Measurements from ENCODE around the gene GAPT.

GAPT gene

DNA sequence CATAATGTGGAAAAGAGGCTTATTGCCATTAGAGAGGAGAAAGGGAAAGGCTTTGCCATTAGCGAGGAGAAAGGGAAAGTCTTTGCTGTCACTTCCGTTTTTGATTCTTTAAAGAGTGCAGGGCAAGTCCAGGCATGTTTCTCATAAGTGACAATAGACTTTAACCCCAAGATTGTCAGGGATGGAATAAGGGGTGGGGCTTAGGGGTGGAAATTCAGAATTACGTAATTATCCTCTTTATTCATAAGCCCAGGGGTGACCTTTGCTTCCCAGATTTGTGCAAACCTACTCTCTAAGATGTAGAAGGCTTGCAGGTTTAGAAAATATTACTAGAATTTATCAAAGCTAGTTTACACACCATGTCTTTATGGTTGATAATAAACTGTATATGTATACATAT is 29.1 kb upstream of the GAPT start:
- no peak for DNase-seq

DNA sequence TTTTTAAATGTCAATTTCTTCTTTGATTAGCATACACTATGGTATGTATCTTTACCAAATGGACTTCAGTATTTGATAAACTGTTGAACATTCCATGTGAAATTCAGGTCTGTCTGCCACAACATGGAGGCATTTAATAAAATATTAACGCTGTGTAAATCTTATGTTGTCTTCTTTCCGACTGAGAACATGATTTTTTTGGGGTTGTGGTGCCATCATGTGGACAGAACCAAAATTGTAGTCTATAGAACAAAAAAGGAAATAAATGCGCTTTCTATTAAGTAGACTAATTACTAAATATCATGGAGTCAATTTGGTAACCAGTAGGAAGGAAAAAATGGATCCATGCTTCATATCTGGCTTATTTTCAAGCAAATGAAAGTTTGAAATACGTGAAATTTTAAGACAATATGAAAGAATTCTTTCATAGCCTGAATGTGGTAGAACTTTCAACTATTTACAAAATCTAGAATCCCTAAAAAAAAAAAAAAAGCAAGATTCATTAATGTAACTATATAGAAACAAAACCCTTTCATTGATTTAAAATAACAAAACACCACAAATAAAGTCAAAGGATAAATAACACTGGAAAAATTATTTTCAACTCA is 28.5 kb upstream of the GAPT start:
- DNase-seq = peak; percentile 43

DNA sequence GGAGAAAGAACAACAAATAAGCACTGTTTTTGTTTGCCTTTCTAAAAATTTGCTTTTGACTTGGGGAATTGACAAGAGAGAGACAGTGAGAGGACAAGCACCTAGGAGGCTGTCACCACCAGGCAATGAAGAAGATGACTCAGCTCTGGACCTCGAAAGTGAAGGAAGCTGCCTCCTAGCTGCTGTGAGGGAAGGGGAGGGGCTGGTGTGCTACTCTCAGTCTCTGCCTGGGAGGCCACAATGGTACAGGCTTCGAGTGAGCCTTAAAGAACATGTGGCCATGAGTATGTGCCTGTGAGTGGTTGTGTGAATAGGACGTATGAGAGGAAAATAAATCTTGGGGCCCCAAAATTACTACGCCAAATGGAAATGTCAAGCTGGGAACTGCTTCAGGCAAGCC is 24.3 kb upstream of the GAPT start:
- DNase-seq = no peak

DNA sequence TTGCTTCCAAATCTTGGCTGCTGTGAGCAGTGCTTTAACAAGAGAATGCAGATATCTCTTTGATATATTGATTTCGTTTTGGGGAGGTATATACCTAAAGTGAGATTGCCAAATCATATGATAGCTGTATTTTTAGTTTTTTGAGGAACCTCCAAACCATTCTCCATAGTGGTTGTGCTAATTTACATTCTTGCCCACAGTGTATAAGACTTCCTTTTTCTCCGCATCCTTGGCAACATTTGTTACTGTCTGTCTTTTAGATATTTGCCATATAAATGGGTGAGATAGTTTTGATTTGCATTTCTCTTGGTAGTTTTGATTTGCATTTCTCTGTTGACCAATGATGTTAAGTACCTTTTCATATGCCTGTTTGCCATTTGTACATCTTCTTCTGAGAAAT is 21.3 kb upstream of the GAPT start:
- DNase-seq = no peak

DNA sequence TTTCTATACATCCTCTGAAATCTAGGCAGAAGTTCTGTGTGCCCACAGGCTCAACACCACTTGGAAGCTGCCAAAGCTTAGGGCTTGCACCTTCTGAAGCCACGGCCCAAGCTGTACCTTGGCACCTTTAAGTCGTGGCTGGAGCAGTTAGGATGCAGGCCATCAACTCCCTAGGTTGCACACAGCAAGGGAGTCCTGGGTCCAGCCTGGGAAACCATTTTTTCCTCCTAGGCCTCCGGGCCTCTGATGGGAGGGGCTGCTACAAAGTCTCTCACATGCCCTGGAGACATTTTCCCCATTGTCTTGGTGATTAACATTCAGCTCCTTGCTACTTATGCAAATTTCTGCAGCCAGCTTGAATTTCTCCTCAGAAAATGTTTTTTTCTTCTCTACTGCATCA is 15.8 kb upstream of the GAPT start:
- DNase-seq = no peak

DNA sequence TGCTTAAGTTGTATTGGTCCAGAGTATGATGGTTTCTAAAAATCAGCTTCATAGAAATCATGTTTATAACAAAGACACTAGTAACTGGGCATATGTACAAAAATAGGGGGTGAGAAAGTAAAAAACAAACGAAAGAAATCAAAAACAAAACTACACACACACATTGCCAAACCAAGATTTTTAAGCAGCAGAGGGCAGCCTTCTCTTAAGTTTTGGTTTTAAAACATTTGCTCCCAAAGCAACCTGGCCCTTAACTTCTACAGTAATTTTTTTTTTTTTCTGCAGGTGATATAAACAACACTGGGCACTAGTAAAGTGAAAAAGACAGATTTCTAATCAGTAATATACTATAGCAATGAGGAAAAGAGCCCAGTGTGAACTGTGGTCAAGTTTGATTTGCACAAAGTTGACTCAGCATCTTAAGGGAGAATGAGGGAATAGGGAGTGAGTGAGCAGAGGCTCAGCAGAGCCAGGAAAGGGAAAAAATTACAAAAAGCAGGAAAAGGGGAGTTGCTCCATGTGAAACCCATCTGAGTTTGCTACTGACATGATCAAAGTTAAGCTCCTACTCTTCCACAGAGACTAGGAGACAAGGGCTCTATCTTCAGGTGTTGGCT is 13.4 kb upstream of the GAPT start:
- no peak for DNase-seq

DNA sequence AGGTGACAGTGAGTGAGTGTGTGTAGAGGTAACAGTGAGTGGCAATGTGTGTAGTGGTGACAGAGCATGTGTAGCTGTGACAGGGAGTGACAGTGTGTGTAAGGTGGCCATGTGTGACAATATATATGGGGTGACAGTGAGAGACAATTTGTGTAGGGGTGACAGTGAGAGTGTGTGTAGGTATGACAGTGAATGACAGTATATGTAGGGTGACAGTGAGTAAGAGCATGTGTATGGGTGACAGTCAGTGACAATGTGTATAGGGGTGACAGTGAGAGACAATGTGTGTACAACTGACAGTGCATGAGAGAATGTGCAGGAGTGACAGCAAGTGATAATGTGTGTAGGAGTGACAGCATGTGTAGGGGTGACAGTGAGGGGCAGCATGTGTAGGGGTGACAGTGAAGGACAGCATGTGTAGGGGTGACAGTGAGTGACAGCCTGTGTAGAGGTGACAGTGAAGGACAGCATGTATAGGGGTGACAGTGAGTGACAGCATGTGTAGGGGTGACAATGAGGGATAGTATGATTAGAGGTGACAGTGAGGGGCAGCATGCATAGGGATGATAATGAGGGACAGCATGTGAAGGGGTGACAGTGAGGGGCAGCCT is 10.1 kb upstream of the GAPT start:
- no peak for DNase-seq

DNA sequence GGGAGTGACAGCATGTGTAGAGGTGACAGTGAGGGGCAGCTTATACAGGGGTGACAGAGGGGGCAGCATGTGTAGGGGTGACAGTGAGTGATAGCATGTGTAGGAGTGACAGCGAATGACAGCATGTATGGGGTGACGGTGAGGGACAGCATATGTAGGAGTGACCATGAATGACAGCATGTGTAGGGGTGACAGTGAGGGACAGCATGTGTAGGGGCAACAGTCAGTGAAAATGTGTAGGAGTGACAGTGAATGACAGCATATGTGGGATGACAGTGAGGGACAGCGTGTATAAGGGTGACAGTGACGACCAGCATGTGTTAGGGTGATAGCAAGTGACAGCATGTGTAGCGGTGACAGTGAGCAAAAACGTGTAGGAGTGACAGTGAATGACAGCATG is 9.4 kb upstream of the GAPT start:
- no peak for DNase-seq

DNA sequence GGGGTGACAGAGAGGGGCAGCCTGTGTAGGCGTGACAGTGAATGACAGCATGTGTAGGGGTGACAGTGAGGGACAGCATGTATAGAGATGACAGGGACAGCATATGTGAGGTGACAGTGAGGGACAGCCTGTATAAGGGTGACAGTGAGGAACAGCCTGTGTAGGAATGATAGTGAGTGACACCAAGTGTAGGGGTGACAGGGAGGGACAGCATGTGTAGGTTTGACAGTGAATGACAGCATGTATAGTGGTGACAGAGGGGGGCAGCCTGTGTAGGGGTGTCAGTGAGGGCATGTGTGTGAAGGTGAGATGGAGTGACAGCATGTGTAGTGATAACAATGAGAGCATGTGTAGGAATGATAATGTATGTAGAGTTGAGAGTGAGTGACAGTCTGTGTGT is 8.7 kb upstream of the GAPT start:
- DNase-seq = no peak

DNA sequence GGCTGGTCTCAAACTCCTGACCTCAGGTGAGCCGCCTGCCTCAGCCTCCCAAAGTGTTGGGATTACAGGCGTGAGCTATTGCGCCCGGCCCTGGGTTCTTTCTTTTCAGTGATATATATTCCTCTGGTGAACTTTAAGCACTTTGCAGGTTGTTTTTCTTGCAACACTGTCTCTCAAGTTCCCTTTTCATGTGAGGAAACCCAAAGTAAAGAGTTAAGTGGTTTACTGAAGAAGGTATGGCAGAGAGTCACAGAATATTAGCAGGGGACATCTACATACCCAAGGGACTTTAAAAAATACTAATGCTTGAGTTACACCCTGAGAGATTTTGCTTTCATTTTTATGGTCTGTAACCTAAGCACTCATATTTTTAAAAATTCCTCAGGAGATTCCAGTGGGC is 6.7 kb upstream of the GAPT start:
- no peak for DNase-seq

DNA sequence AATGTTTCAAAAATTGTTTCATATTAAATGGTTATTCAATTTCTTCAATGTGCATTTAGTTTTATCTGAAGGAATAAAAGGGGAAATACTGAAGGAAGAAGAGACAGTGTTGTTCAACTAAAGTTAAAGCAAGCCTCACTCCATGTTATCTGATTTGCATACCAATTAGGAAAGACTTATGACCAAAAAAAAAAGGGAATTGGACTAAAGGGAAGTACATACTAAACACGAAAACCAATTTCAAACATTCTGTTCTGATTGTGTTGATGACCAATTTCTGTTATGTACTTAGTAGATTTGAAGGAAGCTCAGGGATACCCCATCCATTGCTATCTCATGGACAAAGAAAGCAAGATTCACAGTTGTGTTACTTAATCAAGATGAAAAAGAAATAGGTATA is 4.9 kb upstream of the GAPT start:
- no peak for DNase-seq

DNA sequence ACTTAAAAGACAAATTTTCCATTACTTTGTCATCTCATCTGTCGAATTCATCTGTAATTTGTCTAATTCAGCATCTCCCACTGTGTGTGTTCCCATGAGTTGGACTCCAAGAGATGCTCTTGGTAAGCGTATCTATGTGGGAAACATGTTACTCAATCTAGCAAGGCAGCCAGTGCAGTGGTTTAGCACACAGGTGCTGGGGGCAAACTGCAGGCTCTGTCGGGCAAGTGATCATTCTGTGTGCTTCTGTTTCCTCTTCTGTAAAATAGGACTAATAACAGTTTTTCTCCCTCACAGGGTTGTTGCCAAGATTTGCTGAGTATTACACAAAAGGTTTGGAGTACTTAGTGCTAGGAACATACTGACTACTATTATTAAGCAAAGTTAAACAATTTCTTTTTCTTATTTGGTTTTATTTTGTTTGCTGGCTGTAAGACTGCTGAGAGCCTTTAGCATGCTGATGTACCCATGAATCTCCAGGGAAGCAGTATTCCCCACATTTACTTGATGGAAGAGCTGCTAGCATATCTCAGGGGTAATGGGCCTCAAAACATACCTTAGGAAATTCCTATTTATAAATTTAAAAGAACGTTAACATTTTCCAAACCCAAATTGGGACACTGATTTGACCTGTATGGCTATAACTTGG is 709 bp upstream of the GAPT start:
- DNase-seq = no peak

DNA sequence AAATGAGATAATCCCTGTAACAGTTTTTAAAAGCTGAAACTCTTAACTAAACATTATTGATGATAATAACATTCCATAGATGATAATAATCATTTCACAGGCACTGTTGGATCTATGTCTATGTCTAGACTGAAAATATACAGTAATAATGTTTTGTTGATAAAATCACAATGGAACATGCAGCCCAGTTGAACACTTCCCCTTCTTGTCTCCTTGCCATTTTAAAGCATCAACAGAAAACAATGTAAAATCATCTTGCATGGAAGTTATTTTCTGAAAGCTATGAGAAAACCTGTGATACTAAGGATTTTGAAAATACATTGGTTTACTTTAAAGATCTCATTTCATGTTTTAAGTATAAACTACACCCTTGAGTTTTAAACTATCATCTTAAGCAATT is 1.9 kb downstream of the GAPT start:
- no peak for DNase-seq

DNA sequence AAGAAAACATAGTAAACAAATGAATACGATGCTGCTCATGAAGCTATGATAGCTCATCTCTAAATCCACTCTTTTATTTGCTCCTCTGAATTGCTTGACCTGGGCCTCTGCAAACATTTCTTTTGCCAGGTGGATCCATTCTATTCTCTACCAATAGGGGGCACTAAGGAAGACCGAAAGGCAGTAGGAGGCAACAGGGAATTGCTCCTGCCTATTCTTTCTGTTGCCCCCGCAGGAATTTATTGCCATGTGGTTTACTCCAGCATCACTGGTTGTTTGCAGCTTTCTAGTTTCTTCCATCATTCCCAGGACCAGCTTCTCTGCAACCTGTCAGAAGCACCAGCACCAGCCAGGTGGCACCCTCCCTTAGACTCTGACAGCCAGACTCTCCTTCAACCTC is 5.3 kb downstream of the GAPT start:
- no peak for DNase-seq

DNA sequence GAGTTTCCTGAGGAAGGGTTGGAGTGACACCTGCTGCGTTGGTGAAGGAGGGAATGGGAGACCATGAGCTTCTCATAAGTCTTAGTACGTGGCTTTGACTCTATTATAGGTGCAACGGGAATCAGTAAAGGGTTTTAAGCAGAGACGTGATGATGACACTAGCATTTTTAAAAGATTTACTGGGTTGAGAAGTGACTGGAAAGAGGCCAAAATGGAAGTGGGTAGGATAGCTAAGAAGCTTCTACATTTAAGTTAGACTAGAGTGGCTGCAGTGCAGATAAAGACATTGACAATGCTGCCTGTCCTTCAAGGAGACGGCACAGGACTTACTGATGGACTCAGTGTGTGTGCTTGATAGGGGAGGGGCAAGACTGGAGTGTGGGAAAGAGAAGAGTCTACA is 6.2 kb downstream of the GAPT start:
- DNase-seq = no peak

DNA sequence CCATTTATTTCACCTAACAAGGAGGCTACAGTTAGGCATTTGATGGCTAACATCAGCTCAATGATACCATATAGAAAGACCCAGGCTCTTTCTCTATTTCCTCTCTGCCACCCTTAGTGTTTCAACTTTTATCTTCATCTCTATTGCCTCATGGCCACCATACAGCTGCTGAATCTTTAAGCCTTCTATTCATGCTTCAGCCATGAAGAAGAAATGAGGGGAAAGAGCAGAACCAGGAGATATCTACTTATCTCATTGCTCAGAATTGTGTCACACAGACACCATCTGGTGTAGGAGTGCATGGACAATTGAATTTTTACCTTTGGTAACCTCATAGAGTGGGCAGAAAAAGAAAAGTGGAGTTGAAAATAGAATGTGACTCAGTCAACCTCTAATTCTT is 6.7 kb downstream of the GAPT start:
- DNase-seq = no peak

DNA sequence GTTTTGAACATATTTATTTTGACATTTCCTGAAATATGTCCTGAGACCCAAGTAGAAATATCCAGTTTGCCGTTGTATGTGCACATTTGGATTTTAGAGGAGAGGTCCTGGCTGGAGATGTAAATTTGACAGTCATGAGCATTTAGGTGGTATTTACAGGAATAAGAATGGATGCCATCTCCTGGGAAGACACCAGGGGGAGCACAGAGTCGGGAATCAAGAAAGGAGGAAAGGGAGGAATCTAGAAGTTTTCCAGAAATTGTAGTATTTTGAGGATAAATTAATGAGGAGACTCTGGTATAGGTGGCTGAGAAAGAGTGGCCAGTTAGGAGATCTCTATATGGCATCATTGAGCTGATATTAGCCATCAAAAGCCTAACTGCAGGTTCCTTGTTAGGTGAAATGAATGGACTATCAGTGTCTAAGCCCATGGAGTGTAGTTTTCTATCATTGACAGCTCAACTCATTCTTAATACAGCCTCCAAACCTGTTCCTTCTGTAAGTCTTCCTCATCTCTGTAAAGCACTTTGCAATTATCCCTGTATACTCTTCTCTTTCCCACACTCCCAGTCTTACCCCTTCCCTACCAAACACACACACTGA is 7.2 kb downstream of the GAPT start:
- DNase-seq = no peak

DNA sequence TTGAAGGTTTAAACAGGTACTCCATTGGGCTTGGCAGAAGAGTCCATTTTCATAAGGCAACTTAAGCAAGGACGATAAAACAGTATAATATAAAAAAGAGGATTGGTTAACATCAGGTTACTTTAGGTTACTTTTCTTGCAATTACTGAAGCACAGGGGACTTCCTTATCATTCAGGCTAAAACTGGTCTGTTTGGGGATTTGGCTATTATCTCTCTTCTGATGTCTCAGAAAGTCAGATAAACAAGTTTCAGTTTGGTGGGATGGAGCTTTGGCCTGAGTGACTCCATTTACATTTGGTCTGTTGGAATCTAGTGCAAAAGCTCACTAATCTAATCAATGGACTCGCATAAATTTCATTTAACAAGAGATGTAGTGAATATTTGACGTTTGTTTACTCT is 8.0 kb downstream of the GAPT start:
- no peak for DNase-seq

DNA sequence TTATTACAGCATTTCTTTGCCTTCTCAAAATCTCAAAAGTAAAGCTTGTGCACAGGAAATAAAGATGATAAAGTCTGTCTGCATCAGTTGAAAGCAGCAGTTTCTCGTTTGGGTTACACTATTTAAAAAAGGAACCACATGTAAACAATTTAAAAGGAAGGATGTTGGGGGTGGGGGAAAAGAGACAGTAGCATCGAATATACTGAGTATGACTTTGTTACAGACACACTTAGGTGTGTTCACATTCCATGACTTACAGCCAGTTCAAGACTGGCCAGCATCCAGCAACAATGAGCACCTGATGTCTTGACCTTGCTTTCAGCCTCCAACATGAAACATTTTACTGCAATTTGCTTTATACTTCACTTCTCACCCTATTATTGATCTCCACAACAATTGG is 8.7 kb downstream of the GAPT start:
- DNase-seq = no peak

DNA sequence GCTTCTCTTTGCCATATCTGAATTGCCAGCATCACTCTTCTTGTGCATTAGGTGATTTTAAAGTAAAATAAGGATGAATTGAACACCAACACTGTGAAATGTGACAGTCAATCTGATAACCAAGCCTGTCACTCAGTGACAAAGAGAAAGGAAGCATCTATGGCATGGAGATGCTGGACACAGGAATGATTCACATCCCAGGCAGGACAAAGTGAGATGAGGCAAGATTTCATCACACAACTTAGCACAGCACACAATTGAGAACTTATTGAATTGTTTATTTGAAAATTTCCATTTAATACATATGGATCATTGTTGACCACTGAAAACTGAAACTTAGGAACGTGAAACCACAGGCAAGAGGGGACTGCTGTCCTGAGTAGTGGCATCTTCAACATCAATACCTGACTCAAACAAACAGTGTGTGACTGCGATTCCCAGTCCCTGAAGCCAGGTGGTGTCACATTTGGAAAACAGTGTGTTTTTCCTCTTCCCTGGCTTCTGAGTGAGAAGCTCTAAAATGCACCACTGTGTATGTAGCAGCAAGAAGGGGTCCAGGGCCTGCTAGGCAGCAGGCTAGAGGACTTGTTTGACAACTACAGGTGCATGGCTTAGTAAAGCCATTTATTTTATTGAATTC is 10.7 kb downstream of the GAPT start:
- no peak for DNase-seq

DNA sequence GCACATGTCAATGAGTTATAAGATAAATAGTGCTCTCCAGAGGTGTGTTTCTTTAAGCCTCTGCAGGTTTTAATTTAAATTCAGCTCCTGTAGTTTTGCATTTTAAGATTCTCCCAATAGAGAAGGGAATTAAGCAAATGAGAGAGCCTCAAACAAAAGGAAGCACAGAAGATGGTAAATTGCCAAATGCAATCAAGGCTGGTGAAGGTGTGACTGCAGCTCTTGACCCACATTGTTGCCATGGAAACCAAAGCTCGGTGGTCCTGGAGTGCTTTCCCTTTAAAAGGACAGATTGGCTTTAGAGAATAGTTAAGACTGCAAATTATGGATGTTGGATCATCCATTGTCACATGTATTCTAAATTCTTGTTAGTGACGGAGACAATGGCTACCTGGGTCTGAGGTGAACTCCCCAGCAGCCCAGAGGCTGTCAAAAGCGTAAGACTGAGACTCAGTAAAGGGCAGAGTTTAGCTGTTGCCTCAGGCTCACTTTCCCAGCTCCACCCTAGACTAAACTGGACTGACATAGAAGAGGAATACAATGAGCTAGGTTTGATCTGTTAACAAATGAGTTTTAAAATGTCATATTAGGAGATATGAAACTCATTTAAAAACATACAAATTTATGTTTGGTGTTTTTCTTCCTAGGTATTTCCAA is 12.3 kb downstream of the GAPT start:
- no peak for DNase-seq

DNA sequence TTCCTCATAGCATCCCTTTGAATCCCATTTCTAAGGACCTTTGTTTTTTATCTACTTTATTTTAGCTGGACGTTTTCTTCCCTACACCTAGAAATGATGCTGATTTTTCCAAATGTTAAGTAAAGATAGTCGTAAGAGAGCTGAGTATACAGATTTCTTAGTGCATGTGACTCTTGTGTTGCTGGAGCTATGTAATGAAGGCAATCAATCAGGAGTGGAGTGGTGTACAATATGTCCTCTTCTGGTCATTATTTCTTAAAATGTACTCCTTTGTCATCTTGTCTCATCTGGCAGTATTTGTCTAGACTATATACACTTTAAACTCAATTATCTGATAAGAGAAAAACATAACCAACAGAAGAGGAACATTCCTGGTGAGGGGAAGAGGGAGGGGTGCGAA is 13.5 kb downstream of the GAPT start:
- DNase-seq = no peak

DNA sequence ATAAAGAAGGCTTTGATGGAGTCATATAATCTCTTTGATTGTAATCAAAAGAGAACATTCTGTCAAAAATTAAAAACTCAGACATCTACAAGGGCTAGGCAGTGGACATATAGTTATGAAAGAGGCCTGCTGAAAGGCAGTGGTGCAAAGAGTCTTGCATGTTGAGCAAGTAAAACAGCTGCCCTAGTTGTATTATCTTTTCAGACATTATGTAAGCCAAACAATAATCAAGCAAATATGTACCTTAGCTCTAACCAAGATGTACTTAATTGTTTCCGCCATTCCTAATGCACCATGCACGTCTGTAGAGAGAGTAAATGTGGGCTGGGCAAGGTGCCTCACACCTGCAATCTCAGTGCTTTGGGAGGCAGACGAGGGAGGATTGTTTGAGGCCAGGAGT is 14.3 kb downstream of the GAPT start:
- no peak for DNase-seq

Data from stimulated activated CD8-positive, alpha-beta memory T cell treated with anti-CD3 and anti-CD28 coated beads, Interleukin-4, amount 100 ng/mL, for 48 hours (primary cell).